ENCODE data around the gene CEP295NL. TPM values are rescaled to one million over a fixed set of nuclear protein-coding genes. Genes with fewer than 3 reads are reported as not detected.

Gene CEP295NL
- total RNA-seq, 1 experiment from 2014 or later = 0.87 TPM

DNA sequence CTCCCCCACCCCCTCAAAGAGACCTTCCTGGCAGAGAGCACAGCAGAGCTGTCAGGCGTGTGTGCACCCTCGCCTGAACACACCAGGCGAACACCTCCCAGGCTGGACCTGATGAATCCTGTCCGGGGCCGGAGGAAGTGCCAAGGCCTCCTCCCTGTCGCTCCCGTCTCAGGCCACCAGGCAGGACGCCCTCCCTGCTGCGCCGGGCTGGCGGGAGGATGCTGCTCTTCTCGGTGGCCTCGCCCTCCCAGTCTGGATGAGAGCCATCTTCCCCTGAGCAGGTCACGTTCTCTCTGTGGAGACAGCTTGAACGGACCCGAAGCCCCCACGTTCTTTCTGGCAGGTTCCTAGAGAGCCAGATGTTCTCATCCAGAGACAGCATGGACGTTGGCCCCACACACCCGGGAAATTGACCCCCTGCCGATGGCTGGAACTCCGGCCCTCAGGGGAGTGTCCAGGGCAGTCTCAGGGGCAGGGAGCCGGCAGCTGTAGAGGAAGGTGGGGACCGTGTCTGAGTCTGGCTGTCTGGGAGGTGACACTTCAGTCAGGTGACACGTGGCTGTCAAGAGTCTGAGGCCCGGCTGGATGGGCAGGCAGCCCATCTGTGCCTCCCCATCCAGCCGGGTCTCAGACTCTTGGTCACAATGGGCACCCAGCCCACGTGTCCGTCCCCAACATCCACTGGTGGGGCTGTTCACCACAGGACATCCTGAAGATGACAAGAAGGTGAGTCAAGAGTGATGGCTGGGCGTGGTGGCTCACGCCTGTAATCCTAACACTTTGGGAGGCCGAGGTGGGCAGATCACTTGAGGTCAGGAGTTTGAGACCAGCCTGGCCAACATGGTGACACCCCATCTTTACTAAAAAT lies 27.1 kb upstream of the CEP295NL start:
- ATAC-seq = no peak
- Histone ChIP-seq H3K4me1 (ENCODE audit: control insufficient read depth, insufficient read depth, low read length) (peaks cover 25% of the 10 kb centered on the region), H3K36me3 (ENCODE audit: control insufficient read depth, insufficient read depth, low read length) (no peaks in the 10 kb centered on the region), H3K4me3 (ENCODE audit: low read depth in 2 of 2, low read length in 2 of 2) (no peak overlapping the region), H3K27me3 (ENCODE audit: control insufficient read depth, insufficient read depth, low read length) (no peaks in the 10 kb centered on the region), H3K27ac (ENCODE audit: low read length) (no peak overlapping the region), H3K9me3 (ENCODE audit: control insufficient read depth, insufficient read depth, low read depth, low read length) (no peaks in the 10 kb centered on the region)
- ChIA-PET CTCF (interaction anchor here (1.4 kb wide), 1 partner anchor 64 kb away, joined by 4 read pairs; no protein-coding TSS in a partner anchor), POLR2A (no interaction called here)
- DNase-seq (ENCODE audit: low read depth, low spot score) = no peak
- no TSS peak for BruUV-seq (replicated peaks)
- TF ChIP-seq POLR2AphosphoS5 (IDR thresholded peaks at IDR 0.05; ENCODE audit: low read depth, low read length) = no peak
- no peak for TF ChIP-seq SIN3A (IDR thresholded peaks at IDR 0.05; ENCODE audit: borderline replicate concordance, insufficient read depth, low read depth, low read length)
- TF ChIP-seq REST (IDR thresholded peaks at IDR 0.05; ENCODE audit: insufficient read depth in 1 of 2, low read depth in 2 of 2, low read length in 1 of 2) = no peak
- TF ChIP-seq, protein P1, sequence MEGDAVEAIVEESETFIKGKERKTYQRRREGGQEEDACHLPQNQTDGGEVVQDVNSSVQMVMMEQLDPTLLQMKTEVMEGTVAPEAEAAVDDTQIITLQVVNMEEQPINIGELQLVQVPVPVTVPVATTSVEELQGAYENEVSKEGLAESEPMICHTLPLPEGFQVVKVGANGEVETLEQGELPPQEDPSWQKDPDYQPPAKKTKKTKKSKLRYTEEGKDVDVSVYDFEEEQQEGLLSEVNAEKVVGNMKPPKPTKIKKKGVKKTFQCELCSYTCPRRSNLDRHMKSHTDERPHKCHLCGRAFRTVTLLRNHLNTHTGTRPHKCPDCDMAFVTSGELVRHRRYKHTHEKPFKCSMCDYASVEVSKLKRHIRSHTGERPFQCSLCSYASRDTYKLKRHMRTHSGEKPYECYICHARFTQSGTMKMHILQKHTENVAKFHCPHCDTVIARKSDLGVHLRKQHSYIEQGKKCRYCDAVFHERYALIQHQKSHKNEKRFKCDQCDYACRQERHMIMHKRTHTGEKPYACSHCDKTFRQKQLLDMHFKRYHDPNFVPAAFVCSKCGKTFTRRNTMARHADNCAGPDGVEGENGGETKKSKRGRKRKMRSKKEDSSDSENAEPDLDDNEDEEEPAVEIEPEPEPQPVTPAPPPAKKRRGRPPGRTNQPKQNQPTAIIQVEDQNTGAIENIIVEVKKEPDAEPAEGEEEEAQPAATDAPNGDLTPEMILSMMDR (IDR thresholded peaks at IDR 0.05) = no peak
- in situ Hi-C loops (cut with HindIII; ENCODE audit: low pct_unique_long_range_greater_than_20kb, low sequenced_read_pairs) (no loop called here), intact Hi-C loops (cut with micrococcal nuclease; ENCODE audit: unreplicated experiment) (no loop called here)

DNA sequence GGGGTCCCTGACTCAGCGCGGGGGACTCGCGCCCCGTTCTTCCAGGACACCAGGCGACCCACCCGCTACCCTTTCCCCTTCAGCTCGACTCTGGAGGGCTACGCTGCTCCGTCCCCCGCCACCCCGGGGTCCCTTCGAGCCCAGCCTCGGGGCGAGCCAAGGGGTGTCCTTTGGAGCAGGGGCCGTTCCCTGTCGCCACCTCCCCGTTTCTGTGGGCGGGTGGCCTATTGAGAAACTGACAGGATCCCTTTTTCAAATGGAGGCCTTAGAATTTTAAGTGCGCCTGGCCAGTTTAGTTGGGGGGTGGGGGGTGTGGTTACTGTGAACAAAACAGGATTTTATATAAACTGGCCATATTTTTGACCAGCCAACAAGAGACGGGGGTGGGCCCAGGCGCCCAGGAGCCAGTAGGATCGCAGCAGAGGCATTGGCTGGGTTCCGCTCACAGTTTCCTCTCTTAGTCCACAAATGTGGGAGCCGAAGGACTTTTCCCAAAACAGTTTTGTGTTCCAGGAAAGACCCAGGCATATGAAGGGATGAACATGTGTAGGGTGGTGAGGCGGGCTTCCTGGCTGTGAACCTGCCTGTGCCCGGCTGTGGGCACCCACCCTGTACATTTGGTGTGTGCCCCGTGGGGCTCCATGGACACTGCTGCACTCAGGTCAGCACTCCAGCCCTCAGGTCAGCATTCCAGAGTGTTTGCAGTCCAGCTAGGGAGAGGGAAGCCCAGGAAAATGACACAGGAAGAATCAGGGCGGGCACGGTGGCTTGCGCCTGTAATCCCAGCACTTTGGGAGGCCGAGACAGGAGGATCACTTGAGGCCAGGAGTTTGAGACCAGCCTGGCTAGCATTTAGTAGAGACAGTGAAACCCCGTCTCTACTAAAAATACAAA lies 22.9 kb upstream of the CEP295NL start:
- Histone ChIP-seq H3K4me3 (ENCODE audit: low read depth in 2 of 2, low read length in 2 of 2) (peak overlapping the region; percentile 42 to 43), H3K27ac (ENCODE audit: low read length) (peak overlapping the region; percentile 69; the same call in 1 of the 2 replicates), H3K36me3 (ENCODE audit: control insufficient read depth, insufficient read depth, low read length) (no peaks in the 10 kb centered on the region), H3K27me3 (ENCODE audit: control insufficient read depth, insufficient read depth, low read length) (no peaks in the 10 kb centered on the region), H3K4me1 (ENCODE audit: control insufficient read depth, insufficient read depth, low read length) (peaks cover 25% of the 10 kb centered on the region), H3K9me3 (ENCODE audit: control insufficient read depth, insufficient read depth, low read depth, low read length) (no peaks in the 10 kb centered on the region)
- CTCF ChIA-PET = no interaction called here
- POLR2A ChIA-PET = no interaction called here
- in situ Hi-C loops (cut with HindIII; ENCODE audit: low pct_unique_long_range_greater_than_20kb, low sequenced_read_pairs) = no loop called here
- intact Hi-C loops (cut with micrococcal nuclease; ENCODE audit: unreplicated experiment) = no loop called here
- no peak for DNase-seq (ENCODE audit: low read depth, low spot score)
- no TSS peak for BruUV-seq (replicated peaks)
- no peak for TF ChIP-seq REST (IDR thresholded peaks at IDR 0.05; ENCODE audit: insufficient read depth in 1 of 2, low read depth in 2 of 2, low read length in 1 of 2)
- peak; percentile 37 for ATAC-seq

All from Panc1 (cell line).